ENCODE results near the gene NDUFB7.
"Not testable (repeated sequence)": the region's sequence is repeated elsewhere in the genome, so short reads cannot be mapped to it uniquely, and the experiment has no call there.

The NDUFB7 gene

DNA sequence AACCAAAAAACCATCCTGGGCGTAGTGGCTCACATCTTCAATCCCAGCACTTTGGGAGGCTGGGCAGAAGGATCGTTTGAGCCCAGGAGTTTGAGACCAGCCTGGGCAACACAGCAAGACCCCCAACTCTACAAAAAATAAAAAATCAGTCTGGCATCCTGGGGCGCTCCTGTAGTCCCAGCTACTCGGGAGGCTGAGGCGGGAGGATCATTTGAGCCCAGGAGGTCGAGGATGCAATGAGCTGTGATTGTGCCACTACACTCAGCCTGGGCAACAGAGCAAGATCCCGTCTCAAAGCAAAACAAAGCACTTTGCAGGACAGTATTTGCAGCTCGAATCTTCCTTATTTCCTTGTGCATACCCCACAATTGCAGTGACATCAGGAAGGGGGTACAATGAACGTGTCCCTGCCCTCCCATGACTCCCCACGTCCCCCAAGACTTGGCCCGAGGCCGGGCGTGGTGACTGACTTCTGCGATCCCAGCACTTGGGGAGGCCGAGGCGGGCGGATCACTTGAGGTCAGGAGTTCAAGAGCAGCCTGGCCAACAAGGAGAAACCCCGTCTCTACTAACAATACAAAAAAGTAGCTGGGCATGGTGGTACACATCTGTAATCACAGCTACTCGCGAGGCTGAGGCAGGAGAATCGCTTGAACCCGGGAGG is 870 bp downstream of the NDUFB7 start:
- no peak for DNase-seq (ENCODE audit: low read depth)

DNA sequence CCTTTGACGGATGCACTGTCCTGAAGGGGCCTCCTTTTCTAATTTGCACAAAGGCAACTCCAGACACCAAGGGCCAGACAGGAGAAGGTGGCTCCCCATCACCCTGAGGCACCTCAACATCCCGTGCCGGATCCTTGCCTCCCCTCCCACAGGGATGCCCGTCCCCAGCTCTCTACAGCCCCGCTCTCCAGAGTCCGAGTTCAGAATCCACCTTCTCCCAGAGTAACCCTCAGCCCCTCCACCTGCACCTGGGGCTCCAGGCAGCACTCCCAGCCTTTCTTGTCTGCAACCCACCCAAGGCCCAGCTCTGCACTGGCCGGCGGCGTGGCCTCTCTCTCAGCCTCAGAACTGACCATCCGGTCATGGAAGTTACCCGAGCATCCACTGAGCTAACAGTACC is 4.8 kb downstream of the NDUFB7 start:
- DNase-seq (ENCODE audit: low read depth): no peak

DNA sequence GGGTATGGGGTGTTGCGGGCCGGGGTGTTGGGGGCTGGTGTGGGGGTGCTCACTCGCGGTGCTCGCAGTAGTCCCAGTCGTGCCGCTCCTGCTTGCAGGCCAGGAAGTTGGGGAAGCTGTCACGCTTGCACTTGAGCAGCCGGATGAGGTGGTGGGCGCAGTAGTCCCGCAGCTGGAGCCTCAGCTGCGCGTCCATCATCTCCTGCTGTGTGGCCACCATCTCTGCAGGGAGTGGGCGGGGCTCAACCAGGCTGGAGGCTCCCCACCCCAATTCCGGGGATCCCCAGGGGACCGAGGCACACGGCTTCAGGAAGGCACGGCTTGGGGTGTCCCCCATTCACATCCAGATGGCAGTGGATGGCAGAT is 5.2 kb downstream of the NDUFB7 start:
- no peak for DNase-seq (ENCODE audit: low read depth)

DNA sequence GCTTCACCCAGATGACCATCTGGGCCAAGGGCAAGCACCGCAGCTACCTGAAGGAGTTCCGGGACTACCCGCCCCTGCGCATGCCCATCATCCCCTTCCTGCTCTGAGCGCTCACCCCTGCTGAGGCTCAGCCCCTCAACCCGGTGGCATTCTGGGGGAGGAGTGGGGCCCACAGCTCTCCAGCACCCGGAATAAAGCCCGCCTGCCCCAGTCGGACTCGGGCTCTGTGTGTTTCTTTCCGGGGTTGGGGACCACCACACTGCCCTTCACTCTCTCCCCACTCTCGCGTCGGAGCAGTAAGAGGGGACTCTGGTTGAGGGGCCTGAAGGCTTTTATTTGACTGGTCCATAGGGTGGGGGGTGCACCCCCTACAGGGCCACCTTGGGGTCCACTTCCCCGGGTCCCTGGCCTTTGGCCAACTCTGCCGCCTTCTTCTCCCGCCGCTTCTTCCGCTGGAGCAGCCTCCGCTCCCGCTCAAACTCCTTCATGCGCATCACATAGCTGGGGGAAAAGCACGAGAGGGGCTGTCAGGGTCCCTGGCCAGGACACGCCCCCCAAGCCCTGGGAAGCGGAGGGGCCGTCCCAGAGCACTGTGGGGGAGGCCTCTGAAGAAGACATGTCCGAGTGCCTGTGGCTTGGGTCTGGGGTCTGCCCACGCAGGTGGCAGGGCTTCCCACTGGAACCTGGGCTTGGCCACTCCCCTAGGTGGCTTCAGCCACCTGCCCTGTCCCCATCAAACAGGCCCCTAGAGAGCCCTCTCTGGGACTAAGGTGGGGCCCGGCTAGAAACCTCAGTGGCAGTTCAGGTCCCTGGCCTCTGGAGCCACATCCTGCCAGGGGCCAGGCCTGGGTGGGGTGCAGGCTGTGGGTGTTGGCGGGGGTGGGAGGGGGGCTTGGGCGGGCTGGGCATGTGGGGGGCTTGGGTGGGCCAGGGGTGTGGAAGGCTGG is 5.8 kb downstream of the NDUFB7 start:
- no peak for DNase-seq (ENCODE audit: low read depth)

DNA sequence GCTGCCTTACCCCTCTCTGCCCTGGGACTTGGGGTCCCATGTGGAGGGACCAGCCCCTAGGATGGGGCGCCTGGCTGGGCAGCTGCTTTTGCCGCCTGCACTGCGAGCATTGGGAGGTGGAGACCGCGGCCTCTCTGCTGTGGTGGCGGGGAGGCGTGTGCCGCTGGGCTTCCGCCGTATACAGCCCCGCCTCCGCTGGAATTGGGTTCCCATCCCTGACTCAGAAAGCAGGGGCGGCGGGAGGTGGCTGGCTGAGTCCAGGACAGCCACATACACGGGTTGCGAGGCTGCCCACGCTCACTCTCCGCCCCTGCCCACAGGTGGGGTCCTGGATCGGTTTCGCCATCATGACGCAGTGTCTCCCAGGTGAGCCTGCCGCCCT is 6.6 kb downstream of the NDUFB7 start:
- DNase-seq (ENCODE audit: low read depth): no peak

DNA sequence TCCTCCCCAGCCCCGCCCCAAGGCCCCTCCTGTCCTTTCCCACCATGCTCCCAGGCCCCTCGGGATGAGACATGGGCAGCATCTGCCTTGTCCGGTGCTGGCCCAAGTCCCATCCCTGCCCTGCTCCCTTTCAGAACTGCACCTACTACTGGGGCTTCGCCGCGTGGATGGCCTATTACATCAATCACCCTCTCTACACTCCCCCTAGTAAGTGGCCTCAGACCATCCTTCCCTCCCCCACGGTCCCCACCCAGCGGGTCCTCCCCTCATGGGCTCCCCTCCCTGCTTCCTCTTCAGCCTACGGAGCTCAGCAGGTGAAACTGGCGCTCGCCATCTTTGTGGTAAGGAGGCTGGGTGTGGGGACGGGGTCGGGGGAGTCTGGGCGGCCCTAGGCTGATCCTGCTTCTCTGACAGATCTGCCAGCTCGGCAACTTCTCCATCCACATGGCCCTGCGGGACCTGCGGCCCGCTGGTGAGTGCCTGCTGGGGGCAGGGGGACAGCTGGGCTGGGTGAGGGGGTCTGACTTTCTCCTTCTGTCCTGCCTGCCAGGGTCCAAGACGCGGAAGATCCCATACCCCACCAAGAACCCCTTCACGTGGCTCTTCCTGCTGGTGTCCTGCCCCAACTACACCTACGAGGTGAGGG is 7.1 kb downstream of the NDUFB7 start:
- not testable (repeated sequence) for DNase-seq (ENCODE audit: low read depth)

DNA sequence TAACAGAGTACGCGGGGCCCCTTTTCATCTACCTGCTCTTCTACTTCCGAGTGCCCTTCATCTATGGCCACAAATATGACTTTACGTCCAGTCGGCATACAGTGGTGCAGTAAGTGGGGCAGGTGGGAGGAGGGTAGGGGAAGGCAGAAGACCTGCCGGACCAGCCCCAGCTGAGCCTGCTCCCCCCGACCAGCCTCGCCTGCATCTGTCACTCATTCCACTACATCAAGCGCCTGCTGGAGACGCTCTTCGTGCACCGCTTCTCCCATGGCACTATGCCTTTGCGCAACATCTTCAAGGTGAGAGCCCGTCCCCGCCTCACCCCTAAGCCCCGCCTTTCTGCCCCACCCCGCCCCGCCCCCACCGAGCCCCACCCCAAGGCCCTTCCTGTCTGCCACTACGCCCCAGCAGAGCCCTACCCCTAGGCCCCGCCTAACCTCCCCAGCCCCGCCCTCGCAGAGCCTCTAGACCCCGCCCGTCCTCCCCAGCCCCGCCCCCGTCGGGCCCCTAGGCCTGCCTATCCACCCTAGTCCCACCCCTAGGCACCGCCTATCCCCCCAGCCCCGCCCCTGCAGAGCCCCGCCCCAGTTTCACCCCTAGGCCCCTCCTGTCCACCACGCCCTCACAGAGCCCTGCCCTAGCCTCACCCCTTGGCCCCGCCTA is 7.7 kb downstream of the NDUFB7 start:
- DNase-seq (ENCODE audit: low read depth): no peak

DNA sequence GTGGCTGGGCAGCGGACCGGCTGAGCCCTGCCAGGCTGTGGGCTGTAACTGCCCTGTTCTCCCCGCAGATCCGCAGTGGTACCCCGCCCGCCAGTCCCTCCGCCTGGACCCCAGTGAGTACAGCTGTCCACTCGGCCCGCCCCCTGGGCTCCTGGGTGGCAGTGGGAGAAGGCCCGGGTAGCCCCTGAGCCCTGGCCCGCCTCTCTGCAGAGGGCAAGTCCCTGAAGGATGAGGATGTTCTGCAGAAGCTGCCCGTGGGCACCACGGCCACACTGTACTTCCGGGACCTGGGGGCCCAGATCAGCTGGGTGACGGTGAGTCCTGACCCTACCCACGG is 8.3 kb downstream of the NDUFB7 start:
- DNase-seq (ENCODE audit: low read depth): no peak

DNA sequence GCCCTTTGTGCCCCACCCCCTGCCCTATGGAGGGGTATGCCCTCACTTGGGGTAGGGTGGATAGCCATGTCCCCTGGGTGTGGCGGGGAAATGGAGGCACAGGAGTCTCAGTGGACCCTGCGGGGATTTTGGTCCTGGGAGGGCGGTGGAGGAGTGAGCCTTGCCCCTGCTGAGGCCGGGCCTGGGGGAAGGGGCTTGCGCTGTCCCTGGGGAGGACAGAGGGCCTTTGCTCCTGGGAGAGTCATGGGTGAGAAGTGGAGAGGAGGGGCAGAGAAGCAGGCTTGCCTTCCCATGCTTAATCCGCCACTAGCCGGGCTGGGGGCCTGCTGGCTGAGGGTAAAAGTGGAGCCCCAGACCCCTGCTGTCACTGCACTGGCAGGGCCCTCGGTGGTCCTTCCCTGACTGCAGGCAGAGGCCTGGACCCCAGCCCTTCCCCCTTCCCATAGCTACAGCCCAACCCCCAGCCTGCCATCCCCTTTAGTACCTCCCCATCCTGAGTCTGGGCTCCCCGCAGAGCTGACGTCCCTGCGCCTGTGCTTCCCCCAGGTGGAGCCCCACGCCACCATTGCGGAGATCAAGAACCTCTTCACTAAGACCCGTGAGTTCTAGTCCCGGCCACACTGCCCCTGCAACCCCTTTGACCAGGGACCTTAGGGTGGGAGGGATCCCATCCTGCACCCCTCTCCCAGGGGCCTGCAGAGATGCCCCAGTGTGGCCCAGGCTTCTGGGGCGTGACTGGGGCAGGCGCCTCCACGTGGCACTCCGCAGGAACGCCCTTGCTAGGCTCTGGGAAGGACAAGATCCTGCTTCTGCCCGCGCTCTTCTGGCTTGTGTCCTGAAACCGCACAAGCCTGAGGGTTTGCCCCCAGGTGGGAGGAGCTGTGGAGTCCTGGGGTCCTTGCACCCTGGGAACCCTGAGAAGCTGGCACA is 8.9 kb downstream of the NDUFB7 start:
- no peak for DNase-seq (ENCODE audit: low read depth)

DNA sequence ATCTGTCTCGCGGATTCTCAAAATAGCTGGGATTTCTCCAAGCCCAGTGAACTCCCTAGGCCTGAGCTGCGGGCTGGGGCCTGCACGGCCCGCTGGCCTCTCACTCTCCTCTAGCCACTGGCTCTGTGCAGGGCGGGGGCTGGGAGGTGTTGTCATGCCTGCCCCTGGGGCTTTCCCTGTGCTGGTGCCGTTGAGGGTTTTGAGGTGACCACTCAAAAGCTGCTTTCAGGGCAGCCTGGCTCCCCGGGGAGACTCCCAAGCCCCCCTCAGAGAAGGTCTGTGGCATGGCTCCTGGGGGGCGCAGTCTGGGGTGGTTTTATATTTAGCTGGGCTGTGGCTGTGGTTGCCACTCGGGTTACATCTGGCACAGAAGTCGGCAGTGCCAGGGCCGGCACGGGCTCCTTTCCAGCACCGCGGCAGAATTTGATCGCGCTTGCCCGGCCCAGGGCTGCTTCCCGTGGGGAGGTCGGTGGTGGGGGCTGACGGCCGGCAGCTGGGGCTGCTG is 10.0 kb downstream of the NDUFB7 start:
- DNase-seq (ENCODE audit: low read depth): no peak

DNA sequence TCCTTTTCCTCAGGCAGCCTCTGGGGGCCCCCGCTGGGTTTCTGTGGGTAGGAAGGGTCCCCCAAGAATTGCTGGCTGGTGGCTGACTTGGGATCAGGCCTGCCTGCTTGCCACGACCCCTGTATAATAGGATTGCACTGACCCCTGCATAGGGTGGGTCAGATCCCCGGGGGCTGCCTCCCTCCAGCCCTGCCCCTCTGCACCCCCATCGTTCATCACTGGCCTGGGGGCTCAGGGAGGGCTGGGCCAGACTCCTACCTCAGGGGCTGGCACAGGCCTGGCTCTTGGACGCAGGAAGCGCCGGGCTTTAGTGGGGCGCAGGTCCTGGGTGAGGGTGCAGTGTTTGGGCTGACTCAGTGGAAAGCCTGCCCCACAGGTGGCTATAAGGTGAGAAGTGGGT is 10.6 kb downstream of the NDUFB7 start:
- no peak for DNase-seq (ENCODE audit: low read depth)

DNA sequence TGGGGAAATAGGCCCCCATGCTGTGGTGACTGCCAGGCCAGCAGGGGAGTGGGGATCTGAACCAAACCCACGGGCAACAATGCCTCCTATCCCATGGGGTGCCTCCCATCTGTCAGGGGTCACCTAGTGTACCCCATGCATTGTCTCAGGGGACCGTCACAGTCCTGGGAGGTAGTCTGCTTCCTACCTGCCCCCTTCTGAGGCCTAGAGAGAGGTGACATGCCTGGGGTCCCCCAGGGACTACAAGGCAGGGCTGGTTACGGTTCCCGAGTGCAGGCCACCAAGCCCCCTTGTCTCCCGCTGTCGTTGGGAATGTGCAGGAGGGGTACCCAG is 11.1 kb downstream of the NDUFB7 start:
- no peak for DNase-seq (ENCODE audit: low read depth)

DNA sequence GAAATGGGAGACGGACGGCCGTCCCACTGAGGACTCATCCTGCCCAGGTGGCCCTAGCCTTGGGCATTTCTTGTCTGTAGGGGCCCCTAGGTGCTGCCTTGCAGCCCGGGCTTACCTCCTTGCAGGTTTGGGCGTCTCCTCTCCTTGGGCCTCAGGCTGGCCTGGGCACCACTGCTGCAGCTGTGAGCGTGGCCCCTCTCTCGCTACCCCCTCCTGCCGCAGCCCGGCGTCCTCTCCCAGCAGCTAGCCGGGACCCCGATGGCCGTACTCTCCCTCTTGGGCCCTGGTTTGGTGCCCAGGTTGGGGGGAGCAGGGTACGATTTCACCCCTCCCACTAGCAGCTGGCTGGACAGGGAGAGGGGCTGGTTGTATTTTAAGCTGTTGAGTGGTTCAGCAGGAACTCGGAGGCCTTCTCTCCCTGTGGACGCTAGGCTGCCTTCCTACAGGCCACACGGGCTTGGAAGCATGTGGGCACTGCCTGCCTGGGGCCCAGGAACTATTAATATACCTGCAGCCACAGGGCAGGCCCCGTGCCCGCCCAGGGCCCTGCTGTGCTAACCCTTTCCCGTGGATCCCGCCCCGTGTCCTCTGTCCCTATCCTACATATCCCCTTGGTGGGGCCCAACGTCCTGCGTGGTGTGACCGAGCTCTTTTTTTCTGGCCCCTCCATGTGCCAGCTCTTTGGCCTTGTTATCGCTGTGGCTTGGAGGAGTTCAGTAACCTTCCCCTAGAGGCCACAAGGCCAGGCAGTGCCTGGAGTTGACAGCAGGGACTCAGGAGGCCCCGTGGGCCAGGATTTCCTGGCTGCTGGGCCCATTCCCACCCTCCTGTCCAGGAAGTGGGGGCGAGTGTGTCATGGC is 11.7 kb downstream of the NDUFB7 start:
- no peak for DNase-seq (ENCODE audit: low read depth)

DNA sequence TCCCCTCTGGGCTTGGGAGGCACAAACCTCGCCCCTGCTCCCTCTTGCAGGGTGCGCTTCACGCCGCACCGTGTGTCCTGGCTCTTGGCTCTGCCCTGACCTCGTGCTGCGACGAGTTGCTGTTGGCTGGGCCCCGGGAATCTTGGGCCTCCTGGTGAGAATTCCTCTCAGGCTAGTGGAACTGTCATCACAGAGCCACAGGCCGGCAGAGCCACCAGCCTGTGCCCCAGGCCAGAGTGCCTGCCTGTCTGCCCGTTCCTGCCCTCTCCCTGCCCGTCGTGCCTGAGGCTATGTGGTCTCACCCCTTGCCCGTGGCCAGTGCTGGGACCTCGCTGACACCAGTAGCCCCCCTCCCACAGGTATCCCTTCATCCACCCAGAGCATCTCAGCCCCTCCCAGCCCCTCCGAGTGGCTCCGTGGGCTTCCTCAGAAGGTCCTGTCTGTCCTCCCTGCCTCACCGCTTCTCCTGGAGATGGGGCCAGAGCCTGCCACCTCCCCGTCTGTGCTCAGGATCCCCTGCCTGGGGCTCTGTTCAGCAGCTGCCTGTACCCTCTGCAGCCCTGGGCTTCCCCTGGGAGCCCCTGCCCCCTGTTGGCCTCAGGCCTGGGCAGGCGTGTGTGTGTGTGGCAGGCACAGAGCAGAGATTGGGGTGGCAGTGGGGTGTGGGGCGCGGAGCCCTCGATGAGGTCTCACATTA is 13.3 kb downstream of the NDUFB7 start:
- no peak for DNase-seq (ENCODE audit: low read depth)

DNA sequence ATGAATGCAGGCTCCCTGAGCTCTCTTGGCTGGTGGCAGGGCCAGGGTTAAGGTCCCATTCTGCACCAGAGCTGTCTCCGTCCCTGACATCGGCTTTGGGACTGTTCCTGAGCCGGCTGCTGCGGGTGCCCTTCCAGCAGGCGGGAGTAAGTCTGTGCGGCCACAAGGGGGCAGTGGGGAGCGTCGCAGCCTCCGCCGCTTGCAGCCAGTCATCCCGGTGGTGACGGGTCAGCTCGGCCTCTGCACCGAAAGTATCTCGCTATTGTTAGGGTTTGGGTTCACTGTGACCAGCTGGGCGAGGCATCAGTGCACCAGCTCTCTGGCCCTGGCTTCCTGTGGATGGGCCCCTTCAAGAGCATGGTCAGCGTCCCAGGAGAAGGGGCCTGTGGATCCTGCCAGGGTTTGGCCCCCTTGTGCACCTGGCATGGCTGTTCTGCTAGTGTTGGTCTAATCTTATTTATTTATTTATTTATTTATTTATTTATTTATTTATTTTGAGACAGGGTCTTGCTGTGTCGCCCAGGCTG is 15.1 kb downstream of the NDUFB7 start:
- peak; percentile 37 for DNase-seq (ENCODE audit: low read depth)

DNA sequence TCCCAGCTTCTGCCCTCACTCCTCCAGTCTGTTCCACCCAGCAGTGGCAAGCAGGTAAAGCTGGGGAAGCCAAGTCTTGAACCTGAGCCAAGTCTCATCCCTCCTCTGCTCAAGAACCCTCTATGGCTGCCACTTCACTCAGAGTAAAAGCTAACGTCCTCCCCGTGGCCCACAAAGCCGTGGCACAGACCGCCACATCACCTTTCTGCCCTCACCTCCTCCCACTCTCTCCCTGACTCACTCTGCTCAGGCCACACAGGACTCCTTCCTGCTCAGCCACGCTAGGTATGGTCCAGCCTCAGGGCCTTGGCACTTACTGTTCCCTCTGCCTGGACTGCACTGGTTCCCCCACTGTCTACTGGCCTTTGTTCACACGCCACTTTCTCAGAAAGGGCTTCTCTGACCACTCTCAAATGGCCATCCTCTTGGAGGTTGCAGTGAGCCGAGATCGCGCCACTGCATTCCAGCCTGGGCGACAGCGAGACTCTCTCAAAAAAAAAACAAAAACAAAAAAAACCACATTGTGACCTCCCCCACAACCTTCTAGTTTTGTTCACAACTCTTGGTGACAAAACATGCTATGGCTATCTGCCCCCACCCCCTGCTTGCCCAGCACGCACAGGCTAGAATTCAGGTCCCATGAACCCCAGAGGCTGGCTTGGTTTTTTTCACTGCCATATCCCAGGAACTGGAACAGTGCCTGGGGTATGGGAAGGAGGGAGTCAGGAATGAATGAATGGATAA is 15.8 kb downstream of the NDUFB7 start:
- no peak for DNase-seq (ENCODE audit: low read depth)

DNA sequence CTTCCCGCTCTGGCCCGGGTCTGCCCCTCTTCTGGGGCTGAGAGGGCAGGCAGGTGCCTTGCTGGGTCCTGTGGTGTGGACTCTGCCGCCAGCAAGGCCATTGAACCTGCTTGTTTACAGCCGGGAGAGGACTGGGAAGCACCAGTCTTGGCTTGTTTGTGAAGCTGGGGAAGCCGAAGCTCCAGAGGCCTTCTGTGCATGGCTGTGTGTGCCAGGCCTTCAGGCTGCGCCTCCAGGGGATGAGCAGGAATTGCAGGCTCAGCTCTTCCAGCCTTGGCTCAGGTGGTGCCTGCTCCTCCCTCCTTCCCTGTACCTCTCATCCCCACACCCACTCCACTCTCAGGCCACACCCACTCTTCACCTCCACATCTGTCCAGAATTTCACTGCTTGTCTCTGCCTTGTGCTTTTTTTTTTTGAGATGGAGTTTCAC is 17.5 kb downstream of the NDUFB7 start:
- no peak for DNase-seq (ENCODE audit: low read depth)

DNA sequence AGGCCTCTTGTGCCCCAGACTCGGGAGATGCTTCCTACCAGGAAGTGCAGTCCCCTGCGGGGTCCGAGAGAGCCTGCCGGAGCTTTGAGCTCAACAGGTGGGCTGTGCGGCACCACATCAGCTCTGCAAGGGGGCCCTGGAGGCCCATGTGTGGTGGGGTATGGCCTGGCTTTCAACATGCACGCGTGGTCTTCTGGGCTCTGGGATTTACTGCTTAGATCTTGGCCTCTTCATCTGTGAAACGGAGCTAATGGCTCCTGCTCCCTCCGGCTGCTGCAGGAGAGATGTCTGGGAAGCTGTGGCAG is 18.0 kb downstream of the NDUFB7 start:
- DNase-seq (ENCODE audit: low read depth): no peak

Measured in stimulated activated CD8-positive, alpha-beta memory T cell treated with anti-CD3 and anti-CD28 coated beads, Interleukin-15, amount 100 ng/mL, for 1 hour (primary cell).